OCI-LY3 (cell line): ENCODE measurements around the gene IL11.

Experiments
- H2AFZ ChIP-seq: fragments of 200-600, 300-600 bp; shearing (Covaris generic); 2 replicates; pipeline ENCODE4 v1.6.0; 2014; ENCODE audit warnings: antibody characterized with exemption, low read depth, low read length
- H3K27ac ChIP-seq: fragments of 200-600, 300-600 bp; sonication (generic); 2 replicates; pipeline ENCODE4 v1.5.1; 2014; ENCODE audit warnings: mild to moderate bottlenecking, low read length, moderate library complexity, mixed read lengths
- H3K27me3 ChIP-seq: fragments of 200-600, 300-600 bp; sonication (generic); 2 replicates; pipeline ENCODE4 v1.6.1; 2014; ENCODE audit warnings: low read depth, low read length, mixed read lengths
- H3K36me3 ChIP-seq: fragments of 200-600, 300-600 bp; sonication (generic); replicated peaks from 2 replicates; pipeline ENCODE3; 2014; ENCODE audit warnings: low read depth, low read length, mixed read lengths
- H3K4me1 ChIP-seq: fragments of 300-600, 200-600 bp; sonication (generic); 2 replicates; pipeline ENCODE4 v1.6.1; 2014; ENCODE audit warnings: low read length, mixed read lengths
- H3K4me2 ChIP-seq: fragments of 200-600, 300-600 bp; sonication (generic); 2 replicates; pipeline ENCODE4 v1.6.1; 2014; ENCODE audit warnings: low read length, mixed read lengths
- H3K4me3 ChIP-seq: fragments of 300-600, 200-600 bp; sonication (generic); 2 replicates; pipeline ENCODE4 v1.5.1; 2014; ENCODE audit warnings: antibody characterized with exemption, mild to moderate bottlenecking, low read length, moderate library complexity
- H3K79me2 ChIP-seq: fragments of 300-600, 200-600 bp; shearing (Covaris generic); 2 replicates; pipeline ENCODE4 v1.6.1; 2014; ENCODE audit warnings: mild to moderate bottlenecking, low read length, mixed read lengths
- H3K9ac ChIP-seq: fragments of 300-600, 200-600 bp; shearing (Covaris generic); 2 replicates; pipeline ENCODE4 v1.6.0; 2014; ENCODE audit warnings: mild to moderate bottlenecking, low read length, moderate library complexity
- H3K9me3 ChIP-seq: fragments of 200-600, 300-600 bp; shearing (Covaris generic); 2 replicates; pipeline ENCODE4 v1.6.1; 2014; ENCODE audit warnings: low read length, mixed read lengths; ENCODE audit not compliant: insufficient read depth
- H4K20me1 ChIP-seq: fragments of 200-600, 300-600 bp; sonication (generic); 2 replicates; pipeline ENCODE4 v1.6.1; 2016; ENCODE audit warnings: low read length, mixed read lengths; ENCODE audit not compliant: insufficient read depth
- EZH2phosphoT487 ChIP-seq: fragments of 200-600 bp; shearing (Covaris generic); IDR thresholded peaks from 2 replicates; pipeline ENCODE4 v1.6.1; 2018; ENCODE audit warnings: antibody characterized with exemption, mixed run types, low read depth
- TF ChIP-seq, protein P1 (sequence below): fragments of 200-600, 300-600 bp; sonication (generic); IDR thresholded peaks from 2 replicates; pipeline ENCODE4 v1.5.1; 2014; ENCODE audit warnings: antibody characterized with exemption, low read length, low read depth

The IL11 gene

DNA sequence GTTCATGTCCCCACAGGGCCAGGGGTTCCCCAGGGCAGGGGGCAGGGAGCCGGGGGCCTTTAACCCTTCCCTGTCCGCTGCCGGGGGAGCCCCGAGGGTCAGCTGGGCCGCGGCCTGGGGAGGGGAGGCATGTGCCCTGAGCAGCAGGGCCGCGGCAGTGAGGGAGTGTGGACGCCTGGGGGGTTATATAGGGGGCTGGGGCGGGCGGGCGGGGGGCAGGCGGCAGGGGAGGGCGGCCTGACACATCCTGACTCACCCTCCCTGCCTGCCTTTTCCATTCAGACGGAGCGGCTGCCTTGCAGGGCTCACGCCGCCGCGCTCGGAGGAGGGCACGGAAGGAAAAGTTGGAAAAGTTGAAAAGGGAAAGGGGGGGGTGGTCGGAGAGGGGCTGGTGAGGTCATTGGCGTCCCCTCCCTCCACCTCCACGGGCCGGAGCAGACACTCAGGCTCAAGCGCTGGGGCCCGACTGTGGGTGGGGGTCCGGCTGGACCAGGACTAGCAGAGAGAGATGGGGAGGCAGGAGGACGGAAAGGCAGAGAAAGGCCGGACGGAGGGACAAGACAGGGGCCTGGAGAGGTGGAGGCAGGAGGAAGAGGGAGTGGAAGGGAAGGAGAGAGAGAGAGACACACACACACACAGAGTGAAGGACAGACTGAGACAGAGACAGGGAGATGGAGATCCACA is at the start of gene IL11:
TSS of gene IL11 (minus strand) at position 159 of the 684 bp plus-strand sequence. CDS start at position 6, 153 bp downstream.
- TF ChIP-seq, protein P1, sequence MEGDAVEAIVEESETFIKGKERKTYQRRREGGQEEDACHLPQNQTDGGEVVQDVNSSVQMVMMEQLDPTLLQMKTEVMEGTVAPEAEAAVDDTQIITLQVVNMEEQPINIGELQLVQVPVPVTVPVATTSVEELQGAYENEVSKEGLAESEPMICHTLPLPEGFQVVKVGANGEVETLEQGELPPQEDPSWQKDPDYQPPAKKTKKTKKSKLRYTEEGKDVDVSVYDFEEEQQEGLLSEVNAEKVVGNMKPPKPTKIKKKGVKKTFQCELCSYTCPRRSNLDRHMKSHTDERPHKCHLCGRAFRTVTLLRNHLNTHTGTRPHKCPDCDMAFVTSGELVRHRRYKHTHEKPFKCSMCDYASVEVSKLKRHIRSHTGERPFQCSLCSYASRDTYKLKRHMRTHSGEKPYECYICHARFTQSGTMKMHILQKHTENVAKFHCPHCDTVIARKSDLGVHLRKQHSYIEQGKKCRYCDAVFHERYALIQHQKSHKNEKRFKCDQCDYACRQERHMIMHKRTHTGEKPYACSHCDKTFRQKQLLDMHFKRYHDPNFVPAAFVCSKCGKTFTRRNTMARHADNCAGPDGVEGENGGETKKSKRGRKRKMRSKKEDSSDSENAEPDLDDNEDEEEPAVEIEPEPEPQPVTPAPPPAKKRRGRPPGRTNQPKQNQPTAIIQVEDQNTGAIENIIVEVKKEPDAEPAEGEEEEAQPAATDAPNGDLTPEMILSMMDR, result no peak
- TF ChIP-seq EZH2phosphoT487, result no peak
- Histone ChIP-seq H3K4me2 (no peak within 1 kb of the TSS), H3K4me3 (no peak within 1 kb of the TSS), H3K36me3 (no peaks in the 10 kb centered on the region), H2AFZ (no peak within 1 kb of the TSS), H3K9ac (no peak within 1 kb of the TSS), H3K27ac (no peak within 1 kb of the TSS), H3K9me3 (no peaks in the 10 kb centered on the region), H3K4me1 (peaks cover 7% of the 10 kb centered on the region), H3K27me3 (peaks cover 21% of the 10 kb centered on the region), H4K20me1 (no peaks in the 10 kb centered on the region), H3K79me2 (no peaks in the 10 kb centered on the region)

DNA sequence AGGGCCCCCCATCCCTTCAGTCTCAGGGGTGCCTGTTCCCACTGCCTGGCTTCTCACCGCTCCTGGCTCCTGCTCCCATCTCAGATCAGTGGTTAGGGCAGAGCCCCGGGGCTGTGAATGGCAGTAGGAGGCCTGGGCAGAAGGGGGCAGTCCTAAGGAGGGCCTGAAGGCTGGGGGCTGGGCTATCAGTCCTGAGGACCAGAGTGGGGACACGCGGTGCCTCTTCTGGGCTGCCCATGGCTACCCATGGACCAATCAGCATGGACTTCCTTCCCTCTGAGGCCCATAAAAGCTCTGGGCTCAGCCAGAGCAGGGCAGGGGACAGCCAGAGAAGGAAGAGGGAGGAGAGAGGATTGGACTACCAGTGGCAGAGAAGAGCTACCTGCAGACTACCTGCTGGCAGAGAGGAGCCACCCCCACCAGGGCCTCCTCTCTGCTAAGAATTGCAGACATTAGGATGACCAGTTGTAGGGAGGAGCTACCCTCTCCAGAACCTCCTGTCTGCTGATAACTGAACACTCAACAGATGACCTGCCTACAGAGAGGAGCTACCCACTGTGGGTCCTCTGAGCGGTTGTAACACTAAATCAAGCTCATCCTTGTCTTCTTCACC is 49.5 kb upstream of the IL11 start:
- Histone ChIP-seq H3K27ac (no peak overlapping the region), H3K4me2 (no peak overlapping the region), H3K79me2 (no peaks in the 10 kb centered on the region), H4K20me1 (no peaks in the 10 kb centered on the region), H3K9ac (no peak overlapping the region), H2AFZ (no peak overlapping the region), H3K4me1 (no peaks in the 10 kb centered on the region), H3K9me3 (no peaks in the 10 kb centered on the region), H3K4me3 (no peak overlapping the region), H3K36me3 (no peaks in the 10 kb centered on the region), H3K27me3 (peaks cover 15% of the 10 kb centered on the region)
- no peak for TF ChIP-seq EZH2phosphoT487
- TF ChIP-seq, protein P1, result no peak

- H3K9me3 ChIP-seq, result no peaks in the 10 kb centered on the region
- peaks cover 15% of the 10 kb centered on the region for H3K27me3 ChIP-seq
- no peak overlapping the region for H3K27ac ChIP-seq
- TF ChIP-seq EZH2phosphoT487, result no peak
- TF ChIP-seq, protein P1, result no peak
- no peaks in the 10 kb centered on the region for H3K36me3 ChIP-seq
- no peak overlapping the region for H3K4me3 ChIP-seq
- no peaks in the 10 kb centered on the region for H4K20me1 ChIP-seq
- no peak overlapping the region for H3K4me2 ChIP-seq
- H2AFZ ChIP-seq, result no peak overlapping the region
- H3K79me2 ChIP-seq, result no peaks in the 10 kb centered on the region
- no peaks in the 10 kb centered on the region for H3K4me1 ChIP-seq
- H3K9ac ChIP-seq, result no peak overlapping the region
Measured at GRCh38 chr19:55419103-55419502, 48.8 kb upstream of the IL11 start.

- TF ChIP-seq, protein P1, result peak; percentile 91
- TF ChIP-seq EZH2phosphoT487, result no peak
- H2AFZ ChIP-seq, result no peak overlapping the region
- H3K27ac ChIP-seq, result no peak overlapping the region
- H3K27me3 ChIP-seq, result peaks cover 15% of the 10 kb centered on the region
- H3K4me1 ChIP-seq, result no peaks in the 10 kb centered on the region
- H3K79me2 ChIP-seq, result no peaks in the 10 kb centered on the region
- no peaks in the 10 kb centered on the region for H3K36me3 ChIP-seq
- no peaks in the 10 kb centered on the region for H3K9me3 ChIP-seq
- no peak overlapping the region for H3K4me3 ChIP-seq
- no peak overlapping the region for H3K9ac ChIP-seq
- H3K4me2 ChIP-seq, result no peak overlapping the region
- no peaks in the 10 kb centered on the region for H4K20me1 ChIP-seq
Measured at GRCh38 chr19:55418185-55418584, 47.9 kb upstream of the IL11 start.
